ENCODE measurements around the gene CPLX3.

DNA sequence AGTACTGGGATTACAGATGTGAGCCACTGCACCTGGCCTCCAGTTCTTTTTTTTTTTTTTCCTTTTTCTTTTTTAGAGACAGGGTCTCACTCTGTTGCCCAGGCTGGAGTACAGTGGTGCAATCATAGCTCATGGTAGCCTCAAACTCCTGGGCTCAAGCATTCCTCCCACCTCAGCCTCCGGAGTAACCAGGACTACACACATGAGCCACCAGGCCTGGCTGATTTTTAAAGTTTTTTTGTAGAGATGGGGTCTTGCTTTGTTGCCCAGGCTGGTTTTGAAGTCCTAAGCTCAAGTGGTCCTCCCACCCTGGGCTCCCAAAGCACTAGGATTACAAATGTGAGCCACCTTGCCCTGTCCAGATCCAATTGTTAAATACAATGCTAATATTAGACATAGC is 30.1 kb downstream of the CPLX3 start:
- no peak for TF ChIP-seq SIN3A (conservative IDR thresholded peaks at IDR 0.05 in 1 of 2, IDR thresholded peaks at IDR 0.05 in 1 of 2; ENCODE audit: low read depth in 1 of 2, low read length in 2 of 2)
- no peak for TF ChIP-seq RFX5 (IDR thresholded peaks at IDR 0.05; ENCODE audit: borderline replicate concordance, low read depth, low read length)
- TF ChIP-seq POLR2A (IDR thresholded peaks at IDR 0.05; ENCODE audit: control extremely low read depth in 1 of 2, low read depth in 2 of 2, low read length in 2 of 2), result no peak
- no peak for TF ChIP-seq HDAC2 (IDR thresholded peaks at IDR 0.05; ENCODE audit: borderline replicate concordance in 1 of 2, low read depth in 2 of 2, low read length in 2 of 2)

Data from H1 (cell line).